Thyroid gland (tissue), 4 donors: ENCODE results near the gene SLC47A2. TPM values are rescaled to one million over a fixed set of nuclear protein-coding genes. Genes with fewer than 3 reads are reported as not detected.

Experiments
- DNase-seq, 2 donors: peaks; one replicate each; pipeline ENCODE4 v3.0.0-alpha.2; 2019
- H3K27ac ChIP-seq, 3 donors: fragments of 200-600 bp; sonication (generic); 1 replicate in 2 of 3; 2 replicates in 1 of 3; pipeline ENCODE4 v1.5.1; 2016 to 2019; ENCODE audit warnings: mild to moderate bottlenecking in 1 of 3, moderate library complexity in 1 of 3
- H3K27me3 ChIP-seq: fragments of 200-600 bp; sonication (generic); one replicate; pipeline ENCODE4 v1.5.1; 2019
- H3K36me3 ChIP-seq, 2 donors: fragments of 200-600 bp; sonication (generic); one replicate each; pipeline ENCODE4 v1.5.1; 2016 to 2019
- H3K4me1 ChIP-seq, 2 donors: fragments of 200-600 bp; sonication (generic); one replicate each; pipeline ENCODE4 v1.5.1; 2017 to 2019
- H3K4me3 ChIP-seq, 3 donors: fragments of 200-600 bp; sonication (generic); replicated peaks in 1 of 3; 1 replicate in 2 of 3; 2 replicates in 1 of 3; pipeline ENCODE4 v1.5.1; 2016; ENCODE audit warnings: mild to moderate bottlenecking in 1 of 3
- H3K9me3 ChIP-seq: fragments of 200-600 bp; sonication (generic); one replicate; pipeline ENCODE4 v1.5.1; 2017
- POLR2A ChIP-seq, 2 donors: fragments of 450-650 bp; IDR thresholded peaks; one replicate each; pipeline ENCODE4 v1.6.1; 2017; ENCODE audit warnings: antibody characterized with exemption in 2 of 2, mild to moderate bottlenecking in 2 of 2, moderate library complexity in 1 of 2
- WGBS, 2 donors: methylation state at CpG; one replicate each; pipeline ENCODE4 v1.1.5; 2017; 5-methylcytosine and 5-hydroxymethylcytosine counted together
- intact Hi-C: fragments of 100-400 bp; cut with DNase I; formaldehyde crosslinking; loops from one replicate; pipeline ENCODE4 v1.15.1; 2023
- total RNA-seq, 4 donors: library from RNA; depleted of rRNA; stranded (reverse); fragments of >200 nt; gene quantifications; one replicate each; pipeline ENCODE4 v1.2.3, GENCODE V29; 2016
- TF ChIP-seq, protein P1 (sequence below), 6 experiments: fragments of 200-600 bp in 3 of 6; fragments of 450-650 bp in 3 of 6; sonication (generic) in 3 of 6; IDR thresholded peaks; one replicate each; pipeline ENCODE4 v1.5.1; 2016 to 2019; ENCODE audit warnings: antibody characterized with exemption in 6 of 6, mild to moderate bottlenecking in 2 of 6, inconsistent platforms in 1 of 6, moderate library complexity in 1 of 6

Gene SLC47A2
- total RNA-seq, 4 donors from 2014 or later = 0.45 to 1.4 TPM; not detected in 2

DNA sequence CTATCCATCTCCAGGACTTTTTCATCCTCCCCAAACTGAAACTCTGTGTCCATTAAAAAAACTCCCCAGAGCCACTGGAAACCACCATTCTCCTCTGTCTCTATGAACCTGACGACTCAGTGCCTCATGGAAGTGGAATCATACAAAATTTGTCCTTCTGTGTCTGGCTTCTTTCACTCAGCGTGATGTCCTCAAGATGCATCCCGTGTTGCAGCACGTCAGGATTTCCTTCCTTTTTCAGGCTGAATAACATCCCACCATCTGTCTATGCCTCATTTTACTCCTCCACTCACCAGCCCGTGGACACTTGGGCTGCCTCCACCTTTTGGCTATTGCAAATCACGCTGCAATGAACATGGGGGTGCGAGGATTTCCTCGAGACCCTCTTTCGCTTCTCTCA, 44.4 kb upstream of the SLC47A2 start:
- H3K27me3 ChIP-seq = no peaks in the 10 kb centered on the region
- DNase-seq = no peak
- H3K36me3 ChIP-seq = no peaks in the 10 kb centered on the region
- no peak overlapping the region for H3K27ac ChIP-seq
- WGBS, 2 donors = 76 to 79% methylated on average over 9 of the region's 9 CpGs
- TF ChIP-seq, protein P1, sequence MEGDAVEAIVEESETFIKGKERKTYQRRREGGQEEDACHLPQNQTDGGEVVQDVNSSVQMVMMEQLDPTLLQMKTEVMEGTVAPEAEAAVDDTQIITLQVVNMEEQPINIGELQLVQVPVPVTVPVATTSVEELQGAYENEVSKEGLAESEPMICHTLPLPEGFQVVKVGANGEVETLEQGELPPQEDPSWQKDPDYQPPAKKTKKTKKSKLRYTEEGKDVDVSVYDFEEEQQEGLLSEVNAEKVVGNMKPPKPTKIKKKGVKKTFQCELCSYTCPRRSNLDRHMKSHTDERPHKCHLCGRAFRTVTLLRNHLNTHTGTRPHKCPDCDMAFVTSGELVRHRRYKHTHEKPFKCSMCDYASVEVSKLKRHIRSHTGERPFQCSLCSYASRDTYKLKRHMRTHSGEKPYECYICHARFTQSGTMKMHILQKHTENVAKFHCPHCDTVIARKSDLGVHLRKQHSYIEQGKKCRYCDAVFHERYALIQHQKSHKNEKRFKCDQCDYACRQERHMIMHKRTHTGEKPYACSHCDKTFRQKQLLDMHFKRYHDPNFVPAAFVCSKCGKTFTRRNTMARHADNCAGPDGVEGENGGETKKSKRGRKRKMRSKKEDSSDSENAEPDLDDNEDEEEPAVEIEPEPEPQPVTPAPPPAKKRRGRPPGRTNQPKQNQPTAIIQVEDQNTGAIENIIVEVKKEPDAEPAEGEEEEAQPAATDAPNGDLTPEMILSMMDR (IDR thresholded peaks at IDR 0.05) = no peak
- no peak for TF ChIP-seq POLR2A (IDR thresholded peaks at IDR 0.05)
- no peaks in the 10 kb centered on the region for H3K9me3 ChIP-seq
- no peak overlapping the region for H3K4me3 ChIP-seq
- intact Hi-C loops = loop anchor here (10.0 kb wide), 1 partner anchor 396 kb away; the partner anchor contains the start of gene B9D1
- H3K4me1 ChIP-seq = no peaks in the 10 kb centered on the region

DNA sequence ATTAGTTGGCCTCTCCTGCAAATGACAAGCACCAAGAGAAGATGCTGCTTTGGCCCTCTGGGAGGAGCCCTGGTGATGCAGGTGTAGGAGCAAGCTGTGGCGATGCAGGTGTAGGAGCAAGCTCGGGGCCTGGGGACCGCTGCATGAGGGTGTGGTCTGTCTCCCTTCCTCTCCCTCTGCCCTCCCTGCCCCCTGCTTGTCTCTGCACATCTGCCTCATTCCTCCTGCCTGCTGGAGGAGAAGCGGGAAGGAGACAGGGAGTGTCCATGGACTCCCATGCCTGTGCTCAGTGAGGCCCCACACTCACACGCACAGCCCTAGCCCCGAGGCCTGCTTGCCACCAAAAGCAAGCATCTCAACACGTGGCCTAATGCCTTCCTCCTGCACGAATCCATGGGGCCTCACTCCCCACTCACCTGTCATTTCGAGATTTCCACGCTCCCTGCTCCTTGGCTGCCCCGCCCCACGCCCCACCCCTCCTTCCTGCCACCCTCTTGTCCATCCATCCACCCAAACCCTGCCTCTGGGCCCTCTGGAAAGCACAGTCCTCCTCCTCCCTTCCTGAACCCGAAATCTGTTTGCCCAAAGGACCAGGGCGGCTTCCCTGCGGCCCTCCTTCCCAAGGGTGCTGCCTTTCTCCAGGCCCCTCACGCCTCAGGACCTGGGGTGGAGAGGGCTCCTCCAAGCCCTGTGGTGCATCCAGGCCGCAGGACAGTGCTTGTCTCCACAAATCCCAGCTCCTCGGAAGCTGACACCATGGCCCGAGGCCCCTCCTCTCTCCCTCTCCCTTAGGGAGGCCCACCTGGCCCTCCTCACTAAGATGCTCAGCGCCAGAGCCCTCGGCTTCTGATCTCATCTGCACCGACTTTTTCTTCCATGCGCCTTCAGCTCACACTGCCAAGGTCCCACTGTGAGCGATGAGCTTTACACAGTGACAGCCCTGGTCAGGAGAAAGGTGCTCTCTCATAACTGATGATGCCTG, 43.5 kb upstream of the SLC47A2 start:
- 82 to 85% methylated on average over 23 to 24 of the region's 24 CpGs for WGBS, 2 donors
- no peaks in the 10 kb centered on the region for H3K9me3 ChIP-seq
- intact Hi-C loops = loop anchor here (10.0 kb wide), 1 partner anchor 395 kb away; the partner anchor contains the start of gene B9D1

DNA sequence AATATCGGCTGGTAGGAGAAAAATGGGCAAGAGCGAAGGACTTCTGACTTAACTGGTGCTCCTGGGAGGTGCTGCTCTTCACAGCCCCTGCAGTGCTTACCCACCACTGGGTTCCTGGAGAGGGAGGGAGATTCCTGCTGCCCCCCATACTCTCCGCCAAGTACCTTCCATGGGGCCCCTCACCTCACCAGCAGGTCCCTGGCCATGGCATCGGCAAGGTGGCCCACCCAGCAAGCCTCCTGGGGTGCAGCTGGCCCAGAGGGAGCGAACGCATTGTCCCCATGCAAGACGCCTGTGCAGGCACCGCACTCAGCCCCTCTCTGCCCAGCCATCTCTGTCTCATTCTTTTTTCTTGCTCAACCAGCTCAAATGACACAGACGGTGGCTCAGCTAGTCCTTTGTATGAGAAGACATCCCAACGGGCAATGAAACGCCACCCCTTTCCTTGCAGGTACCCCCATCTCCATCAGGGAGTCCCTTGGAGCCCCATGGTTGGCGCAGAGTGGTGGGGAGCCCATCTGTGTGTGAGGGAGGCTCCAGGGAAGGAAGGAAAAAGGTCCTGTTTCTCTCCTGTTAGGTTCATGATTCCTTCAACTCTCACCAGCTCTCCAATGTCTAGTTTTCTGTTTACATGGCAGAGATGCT, 41.3 kb upstream of the SLC47A2 start:
- DNase-seq = no peak
- peaks cover 10 to 14% of the 10 kb centered on the region in 2 donors for H3K4me1 ChIP-seq
- H3K4me3 ChIP-seq = no peak overlapping the region
- H3K27me3 ChIP-seq = no peaks in the 10 kb centered on the region
- TF ChIP-seq POLR2A (IDR thresholded peaks at IDR 0.05) = no peak
- TF ChIP-seq, protein P1 (IDR thresholded peaks at IDR 0.05) = no peak
- H3K36me3 ChIP-seq = no peaks in the 10 kb centered on the region
- WGBS, 2 donors = 92 to 97% methylated on average over 10 to 12 of the region's 12 CpGs
- H3K27ac ChIP-seq = no peak overlapping the region
- intact Hi-C loops = no loop called here
- no peaks in the 10 kb centered on the region for H3K9me3 ChIP-seq

More for the DNA sequence above, 43.5 kb upstream of the SLC47A2 start:
- Histone ChIP-seq H3K36me3 (no peaks in the 10 kb centered on the region), H3K27ac (no peak overlapping the region), H3K4me3 (no peak overlapping the region), H3K4me1 (no peaks in the 10 kb centered on the region), H3K27me3 (no peaks in the 10 kb centered on the region)
- no peak for TF ChIP-seq POLR2A (IDR thresholded peaks at IDR 0.05)
- TF ChIP-seq, protein P1 (IDR thresholded peaks at IDR 0.05) = no peak
- no peak for DNase-seq

DNA sequence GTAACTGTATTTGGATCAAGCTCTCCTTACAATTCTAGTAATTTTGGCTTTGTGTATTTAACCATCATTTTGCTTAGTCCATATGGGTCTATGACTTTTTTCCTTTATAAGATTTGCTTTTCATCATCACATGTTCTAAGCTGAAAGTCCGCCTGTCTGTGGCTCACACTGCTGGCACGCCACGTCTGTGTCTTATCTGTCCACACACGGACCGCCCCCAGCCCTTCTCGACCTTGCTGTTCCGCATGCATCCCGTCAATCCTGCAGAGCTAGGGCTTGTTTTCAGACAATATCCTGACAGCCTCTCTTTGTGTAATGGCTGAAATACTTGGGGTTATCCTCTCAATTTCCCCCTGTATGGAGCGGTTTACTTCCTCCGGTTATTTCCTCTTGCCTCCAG, 40.2 kb upstream of the SLC47A2 start:
- H3K4me3 ChIP-seq = no peak overlapping the region
- H3K36me3 ChIP-seq = no peaks in the 10 kb centered on the region
- H3K9me3 ChIP-seq = no peaks in the 10 kb centered on the region
- 79 to 81% methylated on average over 10 of the region's 10 CpGs for WGBS, 2 donors
- DNase-seq = no peak
- no peak overlapping the region for H3K27ac ChIP-seq
- TF ChIP-seq, protein P1 (IDR thresholded peaks at IDR 0.05) = no peak
- TF ChIP-seq POLR2A (IDR thresholded peaks at IDR 0.05) = no peak
- intact Hi-C loops = no loop called here
- peaks cover 18 to 22% of the 10 kb centered on the region in 2 donors for H3K4me1 ChIP-seq
- H3K27me3 ChIP-seq = no peaks in the 10 kb centered on the region
